HEK293 (cell line): ENCODE results near the gene MAMDC2.

Experiments used
- CTCF ChIA-PET: fragments of 350-600 bp; formaldehyde crosslinking; extraction: SDS; loops from one replicate; lab custom pipeline; 2021; ENCODE audit warnings: antibody characterized with exemption; lab: Yijun Ruan, JAX
- POLR2A ChIA-PET: fragments of 300-600 bp; formaldehyde crosslinking; extraction: SDS; loops from one replicate; lab custom pipeline; 2020; ENCODE audit warnings: antibody characterized with exemption, inconsistent platforms; lab: Yijun Ruan, JAX
- H3K27ac ChIP-seq: fragments of 200-500 bp; sonication (Bioruptor generic); 2 replicates; pipeline ENCODE4 v1.5.1; 2014; ENCODE audit warnings: low read depth, low read length, control low read depth, inconsistent platforms; ENCODE audit errors: extremely low read depth
- H3K36me3 ChIP-seq, 2 experiments: fragments of 200-500 bp in 1 of 2; sonication (Bioruptor generic) in 1 of 2; 1 replicate in 1 of 2; 2 replicates in 1 of 2; pipeline ENCODE4 v1.5.1; 2014 to 2017; ENCODE audit warnings: inconsistent platforms in 2 of 2, low read length in 2 of 2; ENCODE audit not compliant: control insufficient read depth in 2 of 2, insufficient read depth in 1 of 2
- H3K4me1 ChIP-seq: fragments of 200-500 bp; sonication (Bioruptor generic); 2 replicates; pipeline ENCODE4 v1.5.1; 2014; ENCODE audit warnings: mild to moderate bottlenecking, low read length, inconsistent platforms; ENCODE audit not compliant: control insufficient read depth, insufficient read depth
- H3K4me3 ChIP-seq: 2 replicates; pipeline ENCODE4 v1.5.1; 2011; ENCODE audit warnings: low read depth, mild to moderate bottlenecking, control low read depth, low read length, moderate library complexity
- H3K9me3 ChIP-seq: fragments of 200-500 bp; sonication (Bioruptor generic); 2 replicates; pipeline ENCODE4 v1.5.1; 2014; ENCODE audit warnings: low read depth, low read length, inconsistent platforms; ENCODE audit not compliant: control insufficient read depth, insufficient read depth
- ATF2 ChIP-seq: fragments of 450-650 bp; formaldehyde crosslinking; IDR thresholded peaks from 2 replicates; pipeline ENCODE4 v1.5.1; 2016; ENCODE audit warnings: missing biosample characterization, missing genetic modification characterization, low read depth
- ELK4 ChIP-seq: IDR thresholded peaks from 2 replicates; pipeline ENCODE4 v1.6.1; 2011; ENCODE audit warnings: mild to moderate bottlenecking, low read depth, low read length, borderline replicate concordance
- KLF7 ChIP-seq: fragments of 450-650 bp; formaldehyde crosslinking; IDR thresholded peaks from 2 replicates; pipeline ENCODE4 v1.5.1; 2016; ENCODE audit warnings: missing biosample characterization, missing genetic modification characterization, borderline replicate concordance
- MEIS1 ChIP-seq: sonication (generic); formaldehyde crosslinking; IDR thresholded peaks from 2 replicates; pipeline ENCODE4 v1.8.1; 2022; ENCODE audit warnings: missing genetic modification reagents, mild to moderate bottlenecking, borderline replicate concordance
- OSR2 ChIP-seq: fragments of 450-650 bp; formaldehyde crosslinking; IDR thresholded peaks from 2 replicates; pipeline ENCODE4 v1.5.1; 2016; ENCODE audit warnings: missing biosample characterization, missing genetic modification characterization
- REPIN1 ChIP-seq: fragments of 450-650 bp; formaldehyde crosslinking; IDR thresholded peaks from 2 replicates; pipeline ENCODE4 v1.5.1; 2017; ENCODE audit warnings: missing biosample characterization, missing genetic modification characterization, low read depth
- REST ChIP-seq: fragments of 450-650 bp; formaldehyde crosslinking; IDR thresholded peaks from 2 replicates; pipeline ENCODE4 v1.5.1; 2016; ENCODE audit warnings: missing biosample characterization, missing genetic modification characterization
- SALL2 ChIP-seq: fragments of 450-650 bp; formaldehyde crosslinking; IDR thresholded peaks from 2 replicates; pipeline ENCODE4 v1.5.0; 2017; ENCODE audit warnings: missing biosample characterization, mild to moderate bottlenecking, missing genetic modification characterization, borderline replicate concordance
- SP2 ChIP-seq: fragments of 450-650 bp; formaldehyde crosslinking; IDR thresholded peaks from 2 replicates; pipeline ENCODE4 v1.5.1; 2016; ENCODE audit warnings: missing biosample characterization, missing genetic modification characterization
- ZBTB11 ChIP-seq: fragments of 450-650 bp; formaldehyde crosslinking; conservative IDR thresholded peaks from 2 replicates; pipeline ENCODE4 v1.5.1; 2016; ENCODE audit warnings: low read depth, missing biosample characterization, missing genetic modification characterization
- ZBTB44 ChIP-seq: fragments of 450-650 bp; IDR thresholded peaks from 2 replicates; pipeline ENCODE4 v1.5.1; 2018; ENCODE audit warnings: missing biosample characterization, mild to moderate bottlenecking, missing genetic modification characterization
- ZFHX2 ChIP-seq: fragments of 450-650 bp; formaldehyde crosslinking; conservative IDR thresholded peaks from 2 replicates; pipeline ENCODE4 v1.5.1; 2016; ENCODE audit warnings: missing biosample characterization, missing genetic modification characterization
- ZNF211 ChIP-seq: fragments of 450-650 bp; formaldehyde crosslinking; IDR thresholded peaks from 2 replicates; pipeline ENCODE4 v1.5.1; 2016; ENCODE audit warnings: low read depth, missing biosample characterization, missing genetic modification characterization
- ZNF302 ChIP-seq: fragments of 450-650 bp; formaldehyde crosslinking; IDR thresholded peaks from 2 replicates; pipeline ENCODE4 v1.5.1; 2016; ENCODE audit warnings: missing biosample characterization, missing genetic modification characterization, low read depth
- ZNF354C ChIP-seq: fragments of 450-650 bp; formaldehyde crosslinking; IDR thresholded peaks from 2 replicates; pipeline ENCODE4 v1.5.1; 2016; ENCODE audit warnings: missing biosample characterization, missing genetic modification characterization, low read depth, borderline replicate concordance
- ZNF391 ChIP-seq: fragments of 450-650 bp; formaldehyde crosslinking; IDR thresholded peaks from 2 replicates; pipeline ENCODE4 v1.5.1; 2016; ENCODE audit warnings: low read depth, missing biosample characterization, missing genetic modification characterization, borderline replicate concordance
- ZNF514 ChIP-seq: fragments of 450-650 bp; formaldehyde crosslinking; IDR thresholded peaks from 2 replicates; pipeline ENCODE4 v1.5.1; 2016; ENCODE audit warnings: missing biosample characterization, missing genetic modification characterization
- ZNF596 ChIP-seq: fragments of 450-650 bp; IDR thresholded peaks from 2 replicates; pipeline ENCODE4 v1.5.0; 2018; ENCODE audit warnings: missing biosample characterization, mild to moderate bottlenecking, missing genetic modification characterization, moderate library complexity
- ZNF624 ChIP-seq: fragments of 450-650 bp; formaldehyde crosslinking; IDR thresholded peaks from 2 replicates; pipeline ENCODE4 v1.5.1; 2017; ENCODE audit warnings: missing biosample characterization, missing genetic modification characterization

The MAMDC2 gene

GRCh38 chr9:70105147-70105546 is 61.5 kb downstream of the MAMDC2 start (continued):
- TF ChIP-seq REST (no peak), ELK4 (no peak), ZNF391 (tag by site-specific recombination) (no peak), ZNF596 (no peak), SALL2 (no peak), ATF2 (no peak), ZNF514 (tag by site-specific recombination) (no peak), ZNF302 (tag by site-specific recombination) (no peak), ZNF354C (tag by site-specific recombination) (no peak), ZNF211 (tag by site-specific recombination) (no peak)

GRCh38 chr9:70106571-70106970 is 62.9 kb downstream of the MAMDC2 start:
- CTCF ChIA-PET = interaction anchor here (10.0 kb wide), 1 partner anchor 137 kb away, joined by 484 read pairs; no protein-coding TSS in a partner anchor
- Histone ChIP-seq H3K27ac (no peak overlapping the region), H3K4me1 (no peaks in the 10 kb centered on the region), H3K36me3 (no peaks in the 10 kb centered on the region), H3K9me3 (no peaks in the 10 kb centered on the region), H3K4me3 (no peak overlapping the region)
- POLR2A ChIA-PET = no interaction called here
- TF ChIP-seq ZFHX2 (0 out of 2 replicates have a peak, but pooled peaks have one; percentile 16), MEIS1 (CRISPR knock-in tag) (no peak)

- no peak overlapping the region for H3K27ac ChIP-seq
- H3K4me3 ChIP-seq = no peak overlapping the region
- H3K36me3 ChIP-seq = no peaks in the 10 kb centered on the region
- no peaks in the 10 kb centered on the region for H3K4me1 ChIP-seq
- POLR2A ChIA-PET = no interaction called here
- H3K9me3 ChIP-seq = no peaks in the 10 kb centered on the region
- CTCF ChIA-PET = interaction anchor here (0.6 to 10.0 kb wide), 4 partner anchors 10 to 495 kb away, joined by 3 to 484 read pairs (median 63); no protein-coding TSS in a partner anchor
- TF ChIP-seq ZBTB11 (no peak), ZNF624 (no peak), SALL2 (no peak), ZBTB44 (tag by site-specific recombination) (no peak), REPIN1 (tag by site-specific recombination) (no peak), KLF7 (tag by site-specific recombination) (no peak), OSR2 (tag by site-specific recombination) (no peak), SP2 (tag by site-specific recombination) (no peak)
Measured at GRCh38 chr9:70107558-70107957, 63.9 kb downstream of the MAMDC2 start.
